Lung (tissue), 12 donors: ENCODE data around the gene COPS8. TPM values are rescaled to one million over a fixed set of nuclear protein-coding genes. Genes with fewer than 3 reads are reported as not detected.

Experiments
- ATAC-seq: fragments of 200-7000 bp; cut with Tn5 transposase; one replicate; pipeline ENCODE4 v1.9.1; 2020; ENCODE audit warnings: moderate number of reproducible peaks; ENCODE audit not compliant: insufficient read depth, low FRiP score
- DNase-seq, 3 donors: peaks; one replicate each; pipeline ENCODE4 v3.0.0-alpha.2; 2013 to 2017
- H3K27ac ChIP-seq, 2 donors: one replicate each; pipeline ENCODE4 v1.5.1; 2013; ENCODE audit warnings: mild to moderate bottlenecking in 2 of 2, moderate library complexity in 2 of 2, control low read depth in 1 of 2, inconsistent platforms in 1 of 2, low read depth in 1 of 2, low read length in 1 of 2
- H3K27me3 ChIP-seq, 3 donors: one replicate each; pipeline ENCODE4 v1.5.1; 2013; ENCODE audit warnings: low read length in 2 of 3; ENCODE audit not compliant: control insufficient read depth in 3 of 3, insufficient read depth in 3 of 3
- H3K36me3 ChIP-seq, 4 donors: one replicate each; pipeline ENCODE4 v1.5.1; 2013; ENCODE audit warnings: low read length in 4 of 4, mild to moderate bottlenecking in 1 of 4, moderate library complexity in 1 of 4; ENCODE audit not compliant: control insufficient read depth in 4 of 4, insufficient read depth in 4 of 4
- H3K4me1 ChIP-seq, 5 donors: one replicate each; pipeline ENCODE4 v1.5.1; 2013; ENCODE audit warnings: low read length in 5 of 5, mild to moderate bottlenecking in 2 of 5, moderate library complexity in 1 of 5; ENCODE audit not compliant: control insufficient read depth in 5 of 5, insufficient read depth in 5 of 5
- H3K4me3 ChIP-seq: one replicate; pipeline ENCODE4 v1.5.1; 2013; ENCODE audit warnings: mild to moderate bottlenecking, control low read depth, moderate library complexity
- H3K9ac ChIP-seq, 2 donors: one replicate each; pipeline ENCODE4 v1.5.1; 2013; ENCODE audit warnings: low read length in 2 of 2, control low read depth in 1 of 2; ENCODE audit not compliant: insufficient read depth in 1 of 2
- H3K9me3 ChIP-seq, 4 donors: one replicate each; pipeline ENCODE4 v1.5.1; 2013; ENCODE audit warnings: low read length in 3 of 4, mild to moderate bottlenecking in 1 of 4, moderate library complexity in 1 of 4; ENCODE audit not compliant: control insufficient read depth in 4 of 4, insufficient read depth in 3 of 4
- WGBS, 2 donors: extraction: QIAGEN DNeasy Blood & Tissue Kit; methylation state at CpG; one replicate each; pipeline ENCODE4 v1.1.7; 2013; 5-methylcytosine and 5-hydroxymethylcytosine counted together
- polyA plus RNA-seq, 2 donors: library from polyadenylated mRNA; stranded (reverse); fragments of 200-250 nt; gene quantifications; one replicate each; pipeline ENCODE4 v1.2.1, GENCODE V29; 2013
- total RNA-seq, 2 donors: library from RNA; depleted of rRNA in 1 of 2; stranded (reverse); fragments of >200 nt in 1 of 2; gene quantifications; one replicate each; pipeline ENCODE4 v1.2.1, GENCODE V29; 2014 to 2021
- TF ChIP-seq, protein P1 (sequence below): IDR thresholded peaks from 2 replicates; pipeline ENCODE4 v1.5.1; 2012; ENCODE audit warnings: mild to moderate bottlenecking; ENCODE audit errors: control extremely low read depth, extremely low read depth
- donor health status: control.
- donor health status: control.
- donor health status: Bipolar disorder and iron deficiency.
- donor health status: healthy.
- donor health status: DM: yes; HTN: yes; CAD: no.

The COPS8 gene
- total and polyA plus RNA-seq, 4 donors, result 24.7 to 70.5 (median 36.2) TPM

DNA sequence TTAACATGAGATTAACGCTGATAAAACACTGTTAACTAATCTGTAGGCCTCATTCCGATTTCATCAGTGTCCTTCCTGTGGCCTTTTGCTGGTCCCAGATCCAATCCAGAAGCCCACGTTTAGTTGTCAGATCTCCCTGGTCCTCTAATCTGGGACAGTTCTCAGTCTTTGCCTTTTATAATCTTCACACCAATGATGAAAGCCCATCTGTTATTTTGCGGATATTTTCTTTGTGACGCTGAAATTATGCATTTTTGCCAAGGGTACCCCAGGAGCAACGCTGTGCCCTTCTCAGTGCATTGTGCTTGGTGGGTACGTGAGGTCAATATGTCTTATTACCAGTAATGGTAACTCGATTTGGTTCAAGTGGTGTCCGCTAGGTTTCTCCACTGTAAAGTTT, 51.1 kb downstream of the COPS8 start:
- WGBS, 2 donors, result 90 to 93% methylated on average over 9 of the region's 9 CpGs
- no peak overlapping the region for H3K27ac ChIP-seq
- H3K9ac ChIP-seq, result no peak overlapping the region
- peaks cover 0 to 8% (median 0%) of the 10 kb centered on the region in 5 donors for H3K4me1 ChIP-seq
- no peaks in the 10 kb centered on the region for H3K36me3 ChIP-seq
- H3K9me3 ChIP-seq, result no peaks in the 10 kb centered on the region
- DNase-seq, result no peak
- H3K4me3 ChIP-seq, result no peak overlapping the region
- no peaks in the 10 kb centered on the region for H3K27me3 ChIP-seq
- TF ChIP-seq, protein P1, sequence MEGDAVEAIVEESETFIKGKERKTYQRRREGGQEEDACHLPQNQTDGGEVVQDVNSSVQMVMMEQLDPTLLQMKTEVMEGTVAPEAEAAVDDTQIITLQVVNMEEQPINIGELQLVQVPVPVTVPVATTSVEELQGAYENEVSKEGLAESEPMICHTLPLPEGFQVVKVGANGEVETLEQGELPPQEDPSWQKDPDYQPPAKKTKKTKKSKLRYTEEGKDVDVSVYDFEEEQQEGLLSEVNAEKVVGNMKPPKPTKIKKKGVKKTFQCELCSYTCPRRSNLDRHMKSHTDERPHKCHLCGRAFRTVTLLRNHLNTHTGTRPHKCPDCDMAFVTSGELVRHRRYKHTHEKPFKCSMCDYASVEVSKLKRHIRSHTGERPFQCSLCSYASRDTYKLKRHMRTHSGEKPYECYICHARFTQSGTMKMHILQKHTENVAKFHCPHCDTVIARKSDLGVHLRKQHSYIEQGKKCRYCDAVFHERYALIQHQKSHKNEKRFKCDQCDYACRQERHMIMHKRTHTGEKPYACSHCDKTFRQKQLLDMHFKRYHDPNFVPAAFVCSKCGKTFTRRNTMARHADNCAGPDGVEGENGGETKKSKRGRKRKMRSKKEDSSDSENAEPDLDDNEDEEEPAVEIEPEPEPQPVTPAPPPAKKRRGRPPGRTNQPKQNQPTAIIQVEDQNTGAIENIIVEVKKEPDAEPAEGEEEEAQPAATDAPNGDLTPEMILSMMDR, result no peak
- no peak for ATAC-seq

DNA sequence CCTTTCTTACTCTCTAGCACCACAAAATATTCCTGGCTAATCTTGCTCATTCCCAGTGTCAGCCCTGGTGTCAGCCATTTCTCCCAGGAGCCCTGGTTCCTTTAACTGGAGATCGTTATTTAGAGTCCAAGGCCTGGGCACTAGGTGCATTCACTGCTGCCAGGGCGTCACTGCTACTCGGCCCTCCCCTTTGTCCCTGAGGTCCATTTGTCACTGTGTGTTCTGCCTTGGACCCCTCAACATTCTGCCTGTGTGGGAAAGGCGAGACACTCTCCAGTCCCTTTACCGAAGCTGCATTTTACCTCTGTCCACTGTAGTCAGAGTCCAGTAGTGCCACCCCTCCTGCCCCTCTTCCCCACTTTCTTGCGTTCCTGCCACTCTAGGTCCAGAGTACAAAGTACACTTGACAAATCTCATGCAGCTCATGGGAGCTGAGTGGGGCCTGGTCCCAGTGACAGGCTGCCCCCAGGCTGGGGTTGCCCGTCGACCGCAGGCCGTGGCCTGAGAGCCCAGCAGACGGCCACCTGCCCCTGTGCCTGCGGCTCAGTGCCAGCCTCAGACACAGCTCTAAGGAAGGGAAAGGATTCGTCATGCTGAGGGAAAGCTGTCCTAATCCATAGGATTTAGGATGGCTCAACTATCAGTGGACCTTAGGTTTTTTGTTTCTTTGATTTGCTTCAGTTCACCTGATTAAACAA, 52.1 kb downstream of the COPS8 start:
- H3K27ac ChIP-seq, result no peak overlapping the region
- H3K36me3 ChIP-seq, result no peaks in the 10 kb centered on the region
- WGBS, 2 donors, result 93 to 95% methylated on average over 13 of the region's 13 CpGs
- DNase-seq (no peak), ATAC-seq (no peak)
- H3K27me3 ChIP-seq, result no peaks in the 10 kb centered on the region
- H3K4me1 ChIP-seq, result peaks cover 0 to 8% (median 0%) of the 10 kb centered on the region in 5 donors
- H3K9me3 ChIP-seq, result peaks cover 0 to 3% (median 0%) of the 10 kb centered on the region in 4 donors
- no peak overlapping the region for H3K9ac ChIP-seq
- TF ChIP-seq, protein P1, result no peak
- H3K4me3 ChIP-seq, result no peak overlapping the region

DNA sequence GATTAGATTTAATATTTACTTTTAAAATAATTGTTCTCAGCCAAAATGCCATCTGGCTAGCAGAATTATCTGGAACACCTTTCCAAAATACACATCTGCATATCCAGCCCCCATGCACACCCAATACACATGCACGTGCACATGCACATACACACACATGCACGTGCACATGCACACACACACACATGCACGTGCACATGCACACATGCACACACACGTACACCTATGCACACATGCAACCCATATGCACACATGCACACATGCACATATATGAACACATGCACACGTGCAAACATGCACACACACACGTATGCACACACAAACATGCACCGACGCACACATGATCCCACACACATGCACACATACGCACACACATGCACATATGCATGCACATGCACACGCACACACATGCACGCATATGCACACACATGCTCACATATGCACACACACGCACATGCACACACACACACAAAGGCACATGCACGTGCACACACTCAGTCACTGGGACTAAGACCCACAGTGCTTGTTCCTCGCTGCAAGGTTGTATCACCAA, 53.5 kb downstream of the COPS8 start:
- no peak for DNase-seq
- 96 to 97% methylated on average over 14 of the region's 14 CpGs for WGBS, 2 donors
- Histone ChIP-seq H3K27ac (no peak overlapping the region), H3K4me3 (no peak overlapping the region), H3K27me3 (no peaks in the 10 kb centered on the region), H3K4me1 (peaks cover 0 to 8% (median 0%) of the 10 kb centered on the region in 5 donors), H3K36me3 (no peaks in the 10 kb centered on the region), H3K9ac (no peak overlapping the region), H3K9me3 (peaks cover 0 to 3% (median 0%) of the 10 kb centered on the region in 4 donors)
- TF ChIP-seq, protein P1, result no peak
- ATAC-seq, result no peak
